Mononuclear cell (primary cell): ENCODE results near the gene FRMD8. TPM values are rescaled to one million over a fixed set of nuclear protein-coding genes. Genes with fewer than 3 reads are reported as not detected.

Source experiments
- H3K27me3 ChIP-seq: 2 replicates; pipeline ENCODE4 v1.6.0; 2011; ENCODE audit warnings: low read length, control low read depth; ENCODE audit not compliant: insufficient read depth
- H3K4me1 ChIP-seq: 2 replicates; pipeline ENCODE4 v1.5.1; 2011; ENCODE audit warnings: mild to moderate bottlenecking, low read length, control low read depth; ENCODE audit not compliant: insufficient read depth
- H3K4me3 ChIP-seq: 2 replicates; pipeline ENCODE4 v1.5.1; 2011; ENCODE audit warnings: mild to moderate bottlenecking, low read length, moderate library complexity
- H3K9me3 ChIP-seq: 2 replicates; pipeline ENCODE4 v1.5.1; 2011; ENCODE audit warnings: low read depth, mild to moderate bottlenecking, control low read depth, low read length
- total RNA-seq: library from RNA; depleted of rRNA; stranded (reverse); fragments of >200 nt; gene quantifications from one replicate; pipeline ENCODE4 v1.2.3, GENCODE V29; 2012

The FRMD8 gene
- total RNA-seq, 1 donor: 23.1 TPM

DNA sequence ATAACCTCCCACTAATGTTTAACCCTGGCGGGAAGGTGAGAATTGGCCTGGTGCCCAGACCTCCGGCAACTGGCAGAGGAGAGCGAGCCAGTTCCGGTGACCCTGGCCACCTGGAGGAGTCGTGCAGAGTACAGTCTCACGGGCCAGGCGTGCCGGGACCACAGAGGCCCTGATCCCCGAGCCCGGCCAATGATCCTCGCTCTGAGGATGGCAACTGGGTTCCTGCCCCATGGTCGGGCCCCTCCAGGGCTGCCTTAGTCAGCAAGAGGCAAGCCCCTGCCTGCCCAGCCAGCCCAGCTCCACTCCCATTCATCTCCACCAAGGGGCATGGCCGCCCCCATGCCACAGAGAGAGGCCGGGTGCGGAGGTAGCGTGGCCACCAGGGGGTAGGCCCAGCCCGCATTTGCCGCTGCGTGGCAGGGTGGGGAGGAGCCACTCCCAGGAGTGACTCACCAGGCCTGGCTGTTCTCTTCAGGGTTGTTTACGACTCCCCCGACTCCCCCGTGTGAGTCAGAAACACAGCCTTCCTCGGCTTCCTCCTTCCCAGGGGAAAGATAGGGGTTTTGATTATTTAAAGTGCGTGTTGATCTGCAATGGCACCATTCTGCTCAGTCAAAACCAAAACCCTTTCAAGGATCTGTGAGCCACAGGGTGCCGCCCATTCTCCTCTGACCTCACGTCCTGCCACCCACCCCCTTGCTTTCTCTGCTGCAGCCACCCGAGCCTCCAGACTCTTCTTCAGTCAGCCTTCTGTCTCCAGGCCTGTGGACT lies 4.2 kb upstream of the FRMD8 start, which contains the start of gene SLC25A45:
Gene SLC25A45, minus strand, starts transcription at position 614 of the 771 bp plus-strand sequence. CDS start 695 bp downstream, outside the sequence.
- H3K4me1 ChIP-seq: peaks cover 77% of the 10 kb centered on the region
- H3K9me3 ChIP-seq: no peaks in the 10 kb centered on the region
- H3K27me3 ChIP-seq: no peaks in the 10 kb centered on the region
- H3K4me3 ChIP-seq: peak within 1 kb of the TSS; percentile 50

GRCh38 chr11:65382804-65383368 lies 3.6 kb upstream of the FRMD8 start:
- Histone ChIP-seq H3K9me3 (no peaks in the 10 kb centered on the region), H3K27me3 (no peaks in the 10 kb centered on the region), H3K4me3 (peak overlapping the region; percentile 50), H3K4me1 (peaks cover 77% of the 10 kb centered on the region)

DNA sequence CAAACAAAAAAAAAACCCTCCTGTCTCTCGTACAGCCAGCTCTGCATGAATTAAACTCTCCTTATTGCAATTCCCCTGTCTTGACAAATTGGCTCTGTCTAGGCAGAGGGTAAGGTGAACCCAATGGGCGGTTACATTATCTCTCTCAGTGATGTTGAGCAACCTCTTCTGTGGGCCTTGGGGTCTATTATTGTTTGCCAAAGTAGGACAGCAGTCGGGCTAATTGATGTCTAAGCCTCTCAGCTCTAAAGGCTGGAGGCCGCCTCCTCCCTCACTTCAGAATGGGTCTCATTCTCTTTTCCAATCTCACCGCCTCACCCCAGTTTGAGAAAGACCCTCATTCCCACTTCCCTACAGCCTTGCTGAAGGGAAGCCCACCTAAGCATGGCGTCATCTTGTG lies 2.7 kb upstream of the FRMD8 start:
- Histone ChIP-seq H3K4me1 (peaks cover 77% of the 10 kb centered on the region), H3K9me3 (no peaks in the 10 kb centered on the region), H3K4me3 (no peak overlapping the region), H3K27me3 (no peaks in the 10 kb centered on the region)

GRCh38 chr11:65384301-65384889 lies 2.0 kb upstream of the FRMD8 start:
- Histone ChIP-seq H3K4me3 (no peak overlapping the region), H3K4me1 (peaks cover 83% of the 10 kb centered on the region), H3K9me3 (no peaks in the 10 kb centered on the region), H3K27me3 (no peaks in the 10 kb centered on the region)

GRCh38 chr11:65388731-65389130 lies 2.3 kb downstream of the FRMD8 start:
- H3K9me3 ChIP-seq: no peaks in the 10 kb centered on the region
- peaks cover 68% of the 10 kb centered on the region for H3K4me1 ChIP-seq
- no peaks in the 10 kb centered on the region for H3K27me3 ChIP-seq
- no peak overlapping the region for H3K4me3 ChIP-seq

- peaks cover 61% of the 10 kb centered on the region for H3K4me1 ChIP-seq
- H3K27me3 ChIP-seq: no peaks in the 10 kb centered on the region
- no peak overlapping the region for H3K4me3 ChIP-seq
- H3K9me3 ChIP-seq: no peaks in the 10 kb centered on the region
These were observed 3.0 kb downstream of the FRMD8 start for GRCh38 chr11:65389294-65389980.

- H3K4me1 ChIP-seq: peaks cover 52% of the 10 kb centered on the region
- H3K9me3 ChIP-seq: no peaks in the 10 kb centered on the region
- no peaks in the 10 kb centered on the region for H3K27me3 ChIP-seq
- H3K4me3 ChIP-seq: no peak overlapping the region
These were observed 3.9 kb downstream of the FRMD8 start for GRCh38 chr11:65390099-65390941.

DNA sequence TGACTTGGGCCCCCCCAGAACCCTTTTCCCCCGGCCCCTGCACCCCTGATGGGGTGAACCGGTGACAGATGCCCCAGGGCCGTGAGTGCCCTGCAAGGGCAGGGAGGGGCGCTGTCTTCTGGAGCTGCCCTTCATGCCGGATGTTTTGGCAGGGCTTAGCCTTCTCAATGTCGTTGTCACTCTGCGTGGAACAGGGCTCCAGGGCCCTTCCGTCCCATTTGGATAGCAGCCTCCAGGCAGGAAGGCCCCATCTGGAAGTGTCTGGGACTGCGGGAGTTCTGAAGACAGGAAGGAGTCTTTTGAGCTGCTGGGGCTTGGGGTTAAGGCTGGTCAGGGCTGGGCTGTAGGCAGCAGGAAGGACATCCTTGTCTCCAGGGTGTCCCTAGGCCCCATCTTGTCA lies 4.6 kb downstream of the FRMD8 start:
- no peaks in the 10 kb centered on the region for H3K27me3 ChIP-seq
- peaks cover 45% of the 10 kb centered on the region for H3K4me1 ChIP-seq
- no peak overlapping the region for H3K4me3 ChIP-seq
- no peaks in the 10 kb centered on the region for H3K9me3 ChIP-seq

- no peaks in the 10 kb centered on the region for H3K27me3 ChIP-seq
- no peaks in the 10 kb centered on the region for H3K9me3 ChIP-seq
- peaks cover 36% of the 10 kb centered on the region for H3K4me1 ChIP-seq
- no peak overlapping the region for H3K4me3 ChIP-seq
These were observed 5.9 kb downstream of the FRMD8 start for GRCh38 chr11:65392186-65392829.

DNA sequence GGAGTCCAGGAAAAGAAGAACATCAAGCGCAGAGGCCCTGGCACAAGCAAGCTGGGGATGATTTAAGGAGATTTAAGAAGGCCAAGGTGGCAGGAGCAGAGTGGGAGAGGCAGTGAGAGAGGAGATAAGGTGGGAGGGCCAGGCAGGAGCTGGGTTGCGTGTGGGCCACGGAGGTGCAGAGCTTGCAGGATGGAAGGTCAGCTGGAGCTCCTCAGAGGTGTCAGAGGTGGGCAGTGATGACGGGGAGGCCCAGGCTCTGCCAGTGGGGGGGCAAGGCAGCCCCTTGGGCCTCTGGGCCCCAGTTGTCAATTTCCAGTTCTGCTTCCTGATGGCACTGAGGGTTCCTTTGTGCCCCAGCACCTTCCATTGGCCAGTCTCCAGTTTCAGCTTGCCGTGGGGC lies 6.5 kb downstream of the FRMD8 start:
- no peaks in the 10 kb centered on the region for H3K9me3 ChIP-seq
- H3K4me3 ChIP-seq: no peak overlapping the region
- H3K4me1 ChIP-seq: peaks cover 30% of the 10 kb centered on the region
- no peaks in the 10 kb centered on the region for H3K27me3 ChIP-seq

DNA sequence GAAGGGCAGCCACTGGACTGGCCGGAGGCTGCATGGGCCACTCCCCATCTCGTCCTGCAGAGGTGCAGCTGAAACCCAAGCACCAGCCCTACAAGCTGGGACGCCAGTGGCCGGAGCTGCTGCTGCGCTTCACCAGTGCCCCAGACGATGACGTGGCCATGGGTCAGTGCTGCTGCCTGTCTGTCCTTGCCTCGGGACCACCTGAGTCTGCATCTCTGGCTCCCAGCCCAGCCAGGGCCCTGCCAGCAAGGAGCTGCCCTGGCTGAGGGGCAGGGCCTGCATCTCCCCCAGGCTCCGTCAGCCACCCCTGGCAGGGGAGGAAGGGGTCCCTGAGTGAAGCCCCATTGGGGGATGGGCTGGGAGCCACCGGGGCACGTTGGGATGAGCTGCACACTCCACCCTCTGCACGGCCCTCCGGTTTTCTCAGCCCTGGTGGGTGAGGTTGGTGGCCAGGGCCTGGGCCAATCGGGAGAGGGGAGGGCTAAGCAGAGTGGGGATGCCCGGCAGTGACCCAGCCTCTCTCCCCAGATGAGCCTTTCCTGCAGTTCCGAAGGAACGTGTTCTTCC lies 7.2 kb downstream of the FRMD8 start:
- no peaks in the 10 kb centered on the region for H3K27me3 ChIP-seq
- H3K9me3 ChIP-seq: no peaks in the 10 kb centered on the region

DNA sequence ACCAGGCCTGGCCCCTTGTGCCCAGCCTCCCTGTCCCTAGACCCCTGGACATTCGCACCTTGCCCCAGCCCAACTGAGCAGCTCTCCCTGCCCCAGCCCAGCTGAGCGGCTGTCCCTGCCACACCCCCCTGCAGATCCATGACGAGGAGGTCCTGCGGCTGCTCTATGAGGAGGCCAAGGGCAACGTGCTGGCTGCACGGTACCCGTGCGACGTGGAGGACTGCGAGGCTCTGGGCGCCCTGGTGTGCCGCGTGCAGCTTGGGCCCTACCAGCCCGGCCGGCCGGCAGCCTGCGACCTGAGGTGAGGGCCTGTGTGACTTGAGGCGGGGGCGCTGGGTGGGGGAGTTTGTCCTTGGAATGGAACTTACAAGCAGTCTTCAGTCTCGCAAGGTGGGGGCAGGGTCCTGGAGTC lies 7.7 kb downstream of the FRMD8 start:
- H3K4me1 ChIP-seq: peaks cover 18% of the 10 kb centered on the region
- no peaks in the 10 kb centered on the region for H3K9me3 ChIP-seq
- H3K4me3 ChIP-seq: no peak overlapping the region
- no peaks in the 10 kb centered on the region for H3K27me3 ChIP-seq

More for the DNA sequence above, 7.2 kb downstream of the FRMD8 start:
- H3K4me1 ChIP-seq: peaks cover 23% of the 10 kb centered on the region
- no peak overlapping the region for H3K4me3 ChIP-seq

DNA sequence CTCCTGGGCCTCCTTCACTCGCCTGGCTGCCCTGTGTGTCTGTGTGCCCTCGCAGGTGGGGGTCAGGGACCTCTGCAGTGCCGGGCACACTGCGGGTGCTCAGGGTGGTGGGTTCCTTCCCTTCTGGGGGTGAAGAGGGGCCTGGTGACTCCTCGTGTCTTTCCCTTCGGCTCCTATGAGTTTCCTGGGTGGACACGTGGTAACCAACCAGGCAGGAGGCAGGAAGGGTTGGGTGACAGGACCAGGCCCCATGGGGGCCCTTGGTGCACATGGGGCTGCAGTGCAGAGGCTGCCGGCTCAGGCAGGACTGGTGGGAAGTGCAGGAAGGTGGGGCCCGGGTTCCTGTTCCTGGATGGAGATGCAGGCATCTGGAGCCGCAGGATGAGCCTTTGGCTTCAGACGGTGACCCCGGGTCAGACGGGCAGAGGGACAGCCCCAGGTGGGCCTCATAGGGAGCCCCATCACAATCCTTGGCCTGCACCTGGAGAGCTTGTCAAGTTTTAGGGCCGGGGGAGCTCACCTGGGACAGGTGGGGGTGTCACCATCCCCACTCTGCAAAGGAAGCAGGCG lies 9.6 kb downstream of the FRMD8 start:
- H3K27me3 ChIP-seq: no peaks in the 10 kb centered on the region
- peaks cover 2% of the 10 kb centered on the region for H3K4me1 ChIP-seq
- no peak overlapping the region for H3K4me3 ChIP-seq
- no peaks in the 10 kb centered on the region for H3K9me3 ChIP-seq
